ENCODE data around the gene HABP4.

Gene HABP4

DNA sequence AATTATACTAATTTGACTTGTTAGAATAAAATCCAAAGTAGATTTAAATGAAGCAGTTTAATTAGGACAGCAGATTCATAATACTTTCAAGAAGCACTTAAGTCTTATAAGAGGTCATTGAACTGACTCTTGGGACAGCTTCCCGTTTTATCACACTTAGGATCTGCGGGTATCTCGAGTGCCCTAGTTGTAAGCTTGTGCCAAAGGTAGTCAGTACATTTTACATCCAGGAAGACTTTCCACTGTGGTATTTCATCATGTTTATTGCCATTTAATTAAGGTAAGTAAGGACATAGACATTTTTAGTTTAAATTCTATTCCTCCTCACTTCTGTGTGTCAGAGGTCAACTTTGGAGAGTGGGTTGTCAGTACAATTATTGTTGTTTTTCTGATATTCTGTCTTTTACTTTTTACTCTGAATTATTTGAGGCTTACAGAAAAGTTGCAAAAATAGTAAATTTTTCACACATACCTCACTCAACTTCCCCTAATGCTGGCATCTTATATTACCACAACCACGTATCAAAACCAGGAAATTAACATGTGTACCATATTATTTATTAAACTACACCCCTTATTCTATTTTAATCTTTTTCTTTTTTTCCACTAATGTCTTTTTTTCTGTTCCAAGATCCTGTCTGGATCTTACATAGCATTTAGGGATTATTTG, 24.3 kb upstream of the HABP4 start:
- no peak for TF ChIP-seq SPI1 (IDR thresholded peaks at IDR 0.05; ENCODE audit: borderline replicate concordance, low read depth)
- TF ChIP-seq, protein P1, sequence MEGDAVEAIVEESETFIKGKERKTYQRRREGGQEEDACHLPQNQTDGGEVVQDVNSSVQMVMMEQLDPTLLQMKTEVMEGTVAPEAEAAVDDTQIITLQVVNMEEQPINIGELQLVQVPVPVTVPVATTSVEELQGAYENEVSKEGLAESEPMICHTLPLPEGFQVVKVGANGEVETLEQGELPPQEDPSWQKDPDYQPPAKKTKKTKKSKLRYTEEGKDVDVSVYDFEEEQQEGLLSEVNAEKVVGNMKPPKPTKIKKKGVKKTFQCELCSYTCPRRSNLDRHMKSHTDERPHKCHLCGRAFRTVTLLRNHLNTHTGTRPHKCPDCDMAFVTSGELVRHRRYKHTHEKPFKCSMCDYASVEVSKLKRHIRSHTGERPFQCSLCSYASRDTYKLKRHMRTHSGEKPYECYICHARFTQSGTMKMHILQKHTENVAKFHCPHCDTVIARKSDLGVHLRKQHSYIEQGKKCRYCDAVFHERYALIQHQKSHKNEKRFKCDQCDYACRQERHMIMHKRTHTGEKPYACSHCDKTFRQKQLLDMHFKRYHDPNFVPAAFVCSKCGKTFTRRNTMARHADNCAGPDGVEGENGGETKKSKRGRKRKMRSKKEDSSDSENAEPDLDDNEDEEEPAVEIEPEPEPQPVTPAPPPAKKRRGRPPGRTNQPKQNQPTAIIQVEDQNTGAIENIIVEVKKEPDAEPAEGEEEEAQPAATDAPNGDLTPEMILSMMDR (IDR thresholded peaks at IDR 0.05; ENCODE audit: insufficient read depth, low read length): no peak
- TF ChIP-seq GABPA (IDR thresholded peaks at IDR 0.05; ENCODE audit: low read depth): no peak
- TF ChIP-seq POLR2AphosphoS5 (IDR thresholded peaks at IDR 0.05; ENCODE audit: low read depth): no peak
- TF ChIP-seq, protein P2, sequence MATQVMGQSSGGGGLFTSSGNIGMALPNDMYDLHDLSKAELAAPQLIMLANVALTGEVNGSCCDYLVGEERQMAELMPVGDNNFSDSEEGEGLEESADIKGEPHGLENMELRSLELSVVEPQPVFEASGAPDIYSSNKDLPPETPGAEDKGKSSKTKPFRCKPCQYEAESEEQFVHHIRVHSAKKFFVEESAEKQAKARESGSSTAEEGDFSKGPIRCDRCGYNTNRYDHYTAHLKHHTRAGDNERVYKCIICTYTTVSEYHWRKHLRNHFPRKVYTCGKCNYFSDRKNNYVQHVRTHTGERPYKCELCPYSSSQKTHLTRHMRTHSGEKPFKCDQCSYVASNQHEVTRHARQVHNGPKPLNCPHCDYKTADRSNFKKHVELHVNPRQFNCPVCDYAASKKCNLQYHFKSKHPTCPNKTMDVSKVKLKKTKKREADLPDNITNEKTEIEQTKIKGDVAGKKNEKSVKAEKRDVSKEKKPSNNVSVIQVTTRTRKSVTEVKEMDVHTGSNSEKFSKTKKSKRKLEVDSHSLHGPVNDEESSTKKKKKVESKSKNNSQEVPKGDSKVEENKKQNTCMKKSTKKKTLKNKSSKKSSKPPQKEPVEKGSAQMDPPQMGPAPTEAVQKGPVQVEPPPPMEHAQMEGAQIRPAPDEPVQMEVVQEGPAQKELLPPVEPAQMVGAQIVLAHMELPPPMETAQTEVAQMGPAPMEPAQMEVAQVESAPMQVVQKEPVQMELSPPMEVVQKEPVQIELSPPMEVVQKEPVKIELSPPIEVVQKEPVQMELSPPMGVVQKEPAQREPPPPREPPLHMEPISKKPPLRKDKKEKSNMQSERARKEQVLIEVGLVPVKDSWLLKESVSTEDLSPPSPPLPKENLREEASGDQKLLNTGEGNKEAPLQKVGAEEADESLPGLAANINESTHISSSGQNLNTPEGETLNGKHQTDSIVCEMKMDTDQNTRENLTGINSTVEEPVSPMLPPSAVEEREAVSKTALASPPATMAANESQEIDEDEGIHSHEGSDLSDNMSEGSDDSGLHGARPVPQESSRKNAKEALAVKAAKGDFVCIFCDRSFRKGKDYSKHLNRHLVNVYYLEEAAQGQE (IDR thresholded peaks at IDR 0.05; ENCODE audit: insufficient replicate concordance, low read depth): no peak
- DNase-seq (ENCODE audit: low read depth in 1 of 2, low spot score in 1 of 2): no peak
- H3K4me3 ChIP-seq (replicated peaks; ENCODE audit: insufficient read depth, low read length): no peak overlapping the region
- H3K27ac ChIP-seq (replicated peaks): no peak overlapping the region
- H3K27me3 ChIP-seq (ENCODE audit: insufficient read depth, poor library complexity, severe bottlenecking): no peaks in the 10 kb centered on the region

DNA sequence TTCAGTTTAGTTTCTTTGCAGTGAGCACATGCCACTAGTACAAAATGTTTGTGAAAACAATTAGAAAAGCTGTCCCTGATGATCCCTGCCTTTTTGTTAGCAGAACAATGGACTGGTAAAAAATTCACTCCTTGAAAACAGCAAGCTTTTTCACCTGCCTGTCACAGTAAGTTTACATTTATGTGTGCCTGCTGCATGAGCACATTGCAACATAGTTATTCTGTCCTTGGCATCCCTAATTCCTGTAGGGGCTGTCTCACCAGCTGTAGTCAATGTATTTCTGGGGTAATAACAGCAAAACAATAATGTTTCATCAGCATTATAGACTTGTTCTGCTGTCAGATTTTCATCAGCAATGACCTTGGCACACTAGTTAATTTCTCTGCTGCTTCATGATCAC, 20.2 kb upstream of the HABP4 start:
- H3K4me3 ChIP-seq (replicated peaks; ENCODE audit: insufficient read depth, low read length): no peak overlapping the region
- no peak for DNase-seq (ENCODE audit: low read depth in 1 of 2, low spot score in 1 of 2)
- H3K27me3 ChIP-seq (ENCODE audit: insufficient read depth, poor library complexity, severe bottlenecking): no peaks in the 10 kb centered on the region
- no peak overlapping the region for H3K27ac ChIP-seq (replicated peaks)
- TF ChIP-seq, protein P1 (IDR thresholded peaks at IDR 0.05; ENCODE audit: insufficient read depth, low read length): no peak
- no peak for TF ChIP-seq SPI1 (IDR thresholded peaks at IDR 0.05; ENCODE audit: borderline replicate concordance, low read depth)
- no peak for TF ChIP-seq POLR2AphosphoS5 (IDR thresholded peaks at IDR 0.05; ENCODE audit: low read depth)
- no peak for TF ChIP-seq GABPA (IDR thresholded peaks at IDR 0.05; ENCODE audit: low read depth)
- TF ChIP-seq, protein P2 (IDR thresholded peaks at IDR 0.05; ENCODE audit: insufficient replicate concordance, low read depth): no peak

DNA sequence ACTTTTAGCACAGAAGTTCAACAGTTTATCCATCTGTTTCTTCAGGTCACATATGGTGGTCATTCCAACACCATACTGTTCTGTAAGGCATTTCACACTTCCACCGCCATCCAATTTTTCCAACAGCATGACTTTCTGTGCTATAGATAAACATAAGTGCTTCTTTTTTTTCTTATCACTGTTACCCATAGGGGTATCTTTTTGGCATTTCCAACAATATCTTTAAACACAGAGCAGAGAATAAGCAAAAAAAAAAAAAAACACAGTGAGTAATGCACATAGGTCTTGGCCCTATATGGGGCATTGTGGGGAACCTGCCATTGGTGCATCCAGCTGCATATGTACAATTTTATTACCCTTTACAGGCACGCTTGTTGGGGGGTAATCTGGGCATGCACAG, 19.6 kb upstream of the HABP4 start:
- H3K27me3 ChIP-seq (ENCODE audit: insufficient read depth, poor library complexity, severe bottlenecking): no peaks in the 10 kb centered on the region
- DNase-seq (ENCODE audit: low read depth in 1 of 2, low spot score in 1 of 2): no peak
- no peak overlapping the region for H3K4me3 ChIP-seq (replicated peaks; ENCODE audit: insufficient read depth, low read length)
- TF ChIP-seq SPI1 (IDR thresholded peaks at IDR 0.05; ENCODE audit: borderline replicate concordance, low read depth): no peak
- TF ChIP-seq, protein P1 (IDR thresholded peaks at IDR 0.05; ENCODE audit: insufficient read depth, low read length): no peak
- TF ChIP-seq, protein P2 (IDR thresholded peaks at IDR 0.05; ENCODE audit: insufficient replicate concordance, low read depth): no peak
- no peak for TF ChIP-seq GABPA (IDR thresholded peaks at IDR 0.05; ENCODE audit: low read depth)
- TF ChIP-seq POLR2AphosphoS5 (IDR thresholded peaks at IDR 0.05; ENCODE audit: low read depth): no peak
- H3K27ac ChIP-seq (replicated peaks): no peak overlapping the region
